Endothelial cell of umbilical vein (primary cell): ENCODE results near the gene MICAL3. TPM values are rescaled to one million over a fixed set of nuclear protein-coding genes. Genes with fewer than 3 reads are reported as not detected.

Experiments
- BruUV-seq: library from RNA; stranded (reverse); fragments of 400-500 nt; replicated peaks from 2 replicates; lab custom pipeline; 2021; lab: Mats Ljungman, UMichigan
- CTCF ChIA-PET: fragments of 300-600, 350-600 bp; sonication (Branson Sonifier 250); formaldehyde crosslinking; loops from one replicate; lab custom pipeline; 2021; ENCODE audit warnings: antibody characterized with exemption, inconsistent platforms; lab: Charles Lee
- POLR2A ChIA-PET: fragments of 300-600, 350-600 bp; sonication (Branson Sonifier 250); formaldehyde crosslinking; loops from one replicate; lab custom pipeline; 2021; ENCODE audit warnings: antibody characterized with exemption, inconsistent platforms; lab: Charles Lee
- DNase-seq: peaks from one replicate; pipeline ENCODE4 v3.0.0-alpha.2; 2011; ENCODE audit warnings: low read depth, low spot score
- FAIRE-seq: peaks from 2 replicates; lab custom pipeline; 2011; peaks lifted over from hg19 to GRCh38; lab: Jason Lieb, UNC
- H2AFZ ChIP-seq: 2 replicates; pipeline ENCODE4 v1.6.0; 2012; ENCODE audit warnings: low read depth, low read length, control low read depth, inconsistent platforms
- H3K27ac ChIP-seq: 2 replicates; pipeline ENCODE4 v1.5.1; 2011; ENCODE audit warnings: low read depth, mild to moderate bottlenecking, control low read depth, low read length, moderate library complexity; ENCODE audit not compliant: insufficient read depth
- H3K27me3 ChIP-seq, 2 experiments: 2 replicates each; pipeline versions ENCODE4 v1.6.0 to v1.6.1; 2011; ENCODE audit warnings: low read length in 2 of 2, mixed read lengths in 1 of 2; ENCODE audit not compliant: control insufficient read depth in 2 of 2, insufficient read depth in 2 of 2
- H3K36me3 ChIP-seq, 2 experiments: 2 replicates in 1 of 2; 3 replicates in 1 of 2; pipeline ENCODE4 v1.5.1; 2011; ENCODE audit warnings: low read length in 2 of 2, mild to moderate bottlenecking in 1 of 2, moderate library complexity in 1 of 2; ENCODE audit not compliant: control insufficient read depth in 2 of 2, insufficient read depth in 2 of 2; ENCODE audit errors: extremely low read depth in 1 of 2
- H3K4me1 ChIP-seq: 3 replicates; pipeline ENCODE4 v1.5.1; 2011; ENCODE audit warnings: mild to moderate bottlenecking, low read length; ENCODE audit not compliant: control insufficient read depth, insufficient read depth; ENCODE audit errors: extremely low read depth
- H3K4me2 ChIP-seq: 2 replicates; pipeline ENCODE4 v1.6.1; 2011; ENCODE audit warnings: low read length, control low read depth, mixed read lengths; ENCODE audit not compliant: insufficient read depth
- H3K4me3 ChIP-seq, 3 experiments: fragments of 200-600 bp in 1 of 3; sonication (generic), shearing (Covaris generic) in 1 of 3; replicated peaks in 1 of 3; 2 replicates each; pipeline ENCODE4 v1.5.1; 2011 to 2016; ENCODE audit warnings: control low read depth in 3 of 3, low read length in 3 of 3, mild to moderate bottlenecking in 2 of 3, inconsistent platforms in 1 of 3, low read depth in 1 of 3, moderate library complexity in 1 of 3; ENCODE audit not compliant: insufficient read depth in 1 of 3
- H3K79me2 ChIP-seq: 2 replicates; pipeline ENCODE4 v1.6.0; 2012; ENCODE audit warnings: low read length, inconsistent platforms; ENCODE audit not compliant: control insufficient read depth, insufficient read depth
- H3K9ac ChIP-seq: replicated peaks from 2 replicates; pipeline ENCODE3; 2011; ENCODE audit warnings: low read length, control low read depth; ENCODE audit not compliant: insufficient read depth; ENCODE audit errors: extremely low read depth
- H3K9me1 ChIP-seq: replicated peaks from 3 replicates; pipeline ENCODE4 v1.6.0; 2011; ENCODE audit warnings: mild to moderate bottlenecking, low read length; ENCODE audit not compliant: control insufficient read depth, insufficient read depth; ENCODE audit errors: extremely low read depth
- H3K9me3 ChIP-seq: replicated peaks from 2 replicates; pipeline ENCODE4 v1.5.1; 2012; ENCODE audit warnings: low read length, inconsistent platforms; ENCODE audit not compliant: control insufficient read depth, insufficient read depth
- H4K20me1 ChIP-seq: replicated peaks from 2 replicates; pipeline ENCODE3; 2011; ENCODE audit warnings: mild to moderate bottlenecking, low read length; ENCODE audit not compliant: control insufficient read depth, insufficient read depth; ENCODE audit errors: extremely low read depth
- CTCF ChIP-seq, 2 donors: IDR thresholded peaks; 1 replicate in 1 of 2; 2 replicates in 1 of 2; pipeline ENCODE4 v1.5.1; 2011; ENCODE audit warnings: low read length in 2 of 2, mild to moderate bottlenecking in 2 of 2, moderate library complexity in 2 of 2, control low read depth in 1 of 2, inconsistent platforms in 1 of 2, low read depth in 1 of 2; ENCODE audit not compliant: insufficient read depth in 1 of 2; ENCODE audit errors: extremely low read depth in 1 of 2
- EZH2 ChIP-seq: IDR thresholded peaks from 2 replicates; pipeline ENCODE4 v1.6.1; 2012; ENCODE audit warnings: borderline replicate concordance, low read depth, mild to moderate bottlenecking, moderate library complexity, low read length, inconsistent platforms; ENCODE audit not compliant: severe bottlenecking
- FOS ChIP-seq: IDR thresholded peaks from 2 replicates; pipeline ENCODE4 v1.6.1; 2011; ENCODE audit warnings: mild to moderate bottlenecking, low read length, moderate library complexity, borderline replicate concordance; ENCODE audit not compliant: insufficient read depth
- GATA2 ChIP-seq: IDR thresholded peaks from 2 replicates; pipeline ENCODE4 v1.7.0; 2011; ENCODE audit warnings: low read depth, mild to moderate bottlenecking, moderate library complexity, mixed read lengths, low read length; ENCODE audit not compliant: insufficient read length, insufficient read depth
- JUN ChIP-seq: IDR thresholded peaks from 2 replicates; pipeline ENCODE4 v1.6.1; 2011; ENCODE audit warnings: borderline replicate concordance, low read depth; ENCODE audit not compliant: insufficient read length, insufficient read depth
- MAX ChIP-seq: IDR thresholded peaks from 2 replicates; pipeline ENCODE4 v1.6.1; 2011; ENCODE audit not compliant: insufficient read depth, insufficient read length
- MYC ChIP-seq: IDR thresholded peaks from one replicate; pipeline ENCODE4 v1.6.1; 2011; ENCODE audit warnings: mild to moderate bottlenecking, low read depth, low read length
- POLR2A ChIP-seq: IDR thresholded peaks from 2 replicates; pipeline ENCODE4 v1.6.1; 2012; ENCODE audit warnings: low read depth, mild to moderate bottlenecking, control low read depth, low read length
- POLR2AphosphoS5 ChIP-seq: IDR thresholded peaks from 2 replicates; pipeline ENCODE4 v1.6.1; 2012; ENCODE audit warnings: low read depth, mild to moderate bottlenecking, control low read depth, low read length, moderate library complexity; ENCODE audit not compliant: insufficient read depth
- dilution Hi-C: fragments of 300-500 bp; cut with MboI; formaldehyde crosslinking; loops from one replicate; pipeline ENCODE4 v1.15.0; 2019; ENCODE audit warnings: low sequenced_read_pairs; ENCODE audit not compliant: extremely low pct_ligation_motif_present
- intact Hi-C: fragments of 100-400 bp; cut with micrococcal nuclease; formaldehyde crosslinking; loops from one replicate; pipeline ENCODE4 v1.10.0; 2022
- polyA plus RNA-seq, 4 experiments: library from polyadenylated mRNA; depleted of rRNA in 3 of 4; stranded (reverse) in 3 of 4; unstranded in 1 of 4; fragments of >200 nt; gene quantifications; 2 replicates each; pipeline versions ENCODE4 v1.2.1 to v1.2.3, GENCODE V29; 2011 to 2012; ENCODE audit warnings: missing spikeins in 1 of 4
- total RNA-seq: library from RNA; stranded (reverse); gene quantifications from 2 replicates; pipeline ENCODE4 v1.2.3, GENCODE V29; 2021

MICAL3 gene
- total and polyA plus RNA-seq, 2 donors (not counting 3 experiments of a cell fraction or from before 2014, with no cell fraction given) = 14.5 to 63.7 TPM

- Histone ChIP-seq H3K27ac (no peak overlapping the region), H3K79me2 (no peaks in the 10 kb centered on the region), H4K20me1 (no peaks in the 10 kb centered on the region), H3K9ac (no peak overlapping the region), H3K9me3 (no peaks in the 10 kb centered on the region), H3K4me2 (no peak overlapping the region), H2AFZ (no peak overlapping the region), H3K27me3 (no peaks in the 10 kb centered on the region), H3K36me3 (no peaks in the 10 kb centered on the region), H3K4me3 (no peak overlapping the region), H3K4me1 (no peaks in the 10 kb centered on the region), H3K9me1 (no peaks in the 10 kb centered on the region)
- dilution Hi-C loops = no loop called here
- FAIRE-seq (no peak), DNase-seq (no peak)
- intact Hi-C loops = no loop called here
- TF ChIP-seq MYC = no peak
- TF ChIP-seq GATA2 = no peak
- no peak for TF ChIP-seq POLR2AphosphoS5
- TF ChIP-seq FOS = no peak
- TF ChIP-seq POLR2A = no peak
- no peak for TF ChIP-seq EZH2
- TF ChIP-seq MAX = no peak
- no peak for TF ChIP-seq CTCF (IDR thresholded peaks at IDR 0.05; ENCODE audit: extremely low read depth in 1 of 2, insufficient read depth in 1 of 2, low read depth in 1 of 2, low read length in 2 of 2)
- TF ChIP-seq JUN = no peak
- ChIA-PET CTCF (no interaction called here), POLR2A (no interaction called here)
- no TSS peak for BruUV-seq
Observed at GRCh38 chr22:18008136-18008535, 16.2 kb downstream of the MICAL3 start.
